Stomach smooth muscle (tissue), 2 donors: ENCODE data around the gene PSMB8.
A peak's percentile ranks its signal among the peaks of the same experiment; 100 is the strongest.
"Not testable (repeated sequence)": the region's sequence is repeated elsewhere in the genome, so short reads cannot be mapped to it uniquely, and the experiment has no call there.

ENCODE experiments used
- H3K27ac ChIP-seq: one replicate; pipeline ENCODE4 v1.7.0; 2013; ENCODE audit warnings: mild to moderate bottlenecking, low read length, inconsistent platforms
- H3K27me3 ChIP-seq, 2 donors: one replicate each; pipeline ENCODE4 v1.7.0; 2013; ENCODE audit warnings: low read length in 2 of 2; ENCODE audit not compliant: insufficient read depth in 2 of 2, control insufficient read depth in 1 of 2
- H3K36me3 ChIP-seq, 2 donors: one replicate each; pipeline ENCODE4 v1.7.0; 2013; ENCODE audit warnings: low read length in 2 of 2; ENCODE audit not compliant: control insufficient read depth in 2 of 2, insufficient read depth in 2 of 2
- H3K4me1 ChIP-seq: one replicate; pipeline ENCODE4 v1.7.0; 2013; ENCODE audit warnings: low read length; ENCODE audit not compliant: control insufficient read depth, insufficient read depth
- H3K4me3 ChIP-seq, 2 donors: one replicate each; pipeline ENCODE4 v1.7.0; 2013; ENCODE audit warnings: low read length in 2 of 2
- H3K9ac ChIP-seq, 2 donors: one replicate each; pipeline ENCODE4 v1.7.0; 2013; ENCODE audit warnings: low read length in 2 of 2, mild to moderate bottlenecking in 1 of 2
- H3K9me3 ChIP-seq, 2 donors: one replicate each; pipeline ENCODE4 v1.7.0; 2013; ENCODE audit warnings: low read length in 2 of 2; ENCODE audit not compliant: control insufficient read depth in 2 of 2
- donor health status: healthy.
- donor health status: Pancreatic carcinoma.

PSMB8 gene

DNA sequence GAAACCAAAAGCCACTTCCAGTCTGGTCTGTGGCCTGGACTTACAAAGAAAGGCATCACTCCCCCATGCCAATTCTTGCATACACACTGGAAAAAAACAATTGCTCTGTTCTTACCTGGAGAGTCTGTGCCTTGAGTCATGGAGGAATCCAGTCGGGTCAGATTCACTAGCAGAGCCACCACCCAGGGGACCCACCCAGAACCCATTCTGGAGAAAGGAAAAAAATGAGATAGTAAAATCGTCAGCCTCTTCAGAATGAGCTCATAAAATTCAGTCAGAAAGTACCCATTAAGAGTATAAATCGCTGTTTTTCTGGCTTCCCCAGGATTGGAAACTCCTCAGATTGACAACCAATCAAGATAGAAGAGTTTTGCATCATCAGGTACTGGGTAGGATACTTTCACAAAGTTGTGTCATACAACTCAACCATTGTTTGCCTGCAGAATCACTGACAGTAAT is 27.1 kb downstream of the PSMB8 start, which contains the start of gene HLA-DOB:
Gene HLA-DOB (minus strand): TSS at position 257 of the 459 bp plus-strand sequence. CDS start 51 bp downstream, at position 206.
- no peaks in the 10 kb centered on the region for H3K4me1 ChIP-seq
- no peak within 1 kb of the TSS for H3K9ac ChIP-seq
- H3K9me3 ChIP-seq: no peaks in the 10 kb centered on the region
- no peaks in the 10 kb centered on the region for H3K36me3 ChIP-seq
- peaks cover 0 to 2% of the 10 kb centered on the region in 2 donors for H3K27me3 ChIP-seq
- no peak within 1 kb of the TSS for H3K27ac ChIP-seq
- no peak within 1 kb of the TSS for H3K4me3 ChIP-seq

- Histone ChIP-seq H3K9ac (no peak overlapping the region), H3K36me3 (no peaks in the 10 kb centered on the region), H3K27ac (no peak overlapping the region), H3K27me3 (peaks cover 0 to 2% of the 10 kb centered on the region in 2 donors), H3K9me3 (no peaks in the 10 kb centered on the region), H3K4me1 (no peaks in the 10 kb centered on the region), H3K4me3 (no peak overlapping the region)
These were observed 27.9 kb downstream of the PSMB8 start for GRCh38 chr6:32815996-32816395.

DNA sequence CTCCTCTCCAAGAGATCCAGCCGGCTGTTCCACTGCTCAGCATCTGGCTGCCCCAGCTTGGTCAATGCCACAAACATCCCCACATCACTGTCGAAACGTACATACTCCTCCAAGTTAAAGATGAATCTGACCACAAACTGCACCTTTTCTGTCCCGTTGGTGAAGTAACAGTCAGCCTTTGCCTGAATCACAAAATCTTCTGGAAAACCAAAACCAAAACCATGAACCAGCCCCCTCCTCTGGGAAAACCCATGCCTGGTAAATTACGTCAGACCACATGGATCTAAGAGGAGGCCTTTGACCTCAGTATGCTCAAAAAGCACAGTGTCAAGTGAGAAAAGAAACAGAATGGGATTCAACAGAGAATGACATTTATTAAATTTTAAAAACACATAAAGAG is 28.7 kb downstream of the PSMB8 start:
- no peaks in the 10 kb centered on the region for H3K4me1 ChIP-seq
- H3K27me3 ChIP-seq: peaks cover 0 to 2% of the 10 kb centered on the region in 2 donors
- no peak overlapping the region for H3K9ac ChIP-seq
- no peaks in the 10 kb centered on the region for H3K9me3 ChIP-seq
- H3K4me3 ChIP-seq: peak overlapping the region in 1 of 2 donors; percentile 24
- H3K36me3 ChIP-seq: no peaks in the 10 kb centered on the region
- H3K27ac ChIP-seq: no peak overlapping the region

GRCh38 chr6:32814145-32814544 is 29.7 kb downstream of the PSMB8 start:
- H3K27ac ChIP-seq: no peak overlapping the region
- H3K4me3 ChIP-seq: no peak overlapping the region
- no peaks in the 10 kb centered on the region for H3K36me3 ChIP-seq
- no peaks in the 10 kb centered on the region for H3K4me1 ChIP-seq
- H3K27me3 ChIP-seq: peaks cover 0 to 2% of the 10 kb centered on the region in 2 donors
- H3K9me3 ChIP-seq: no peaks in the 10 kb centered on the region
- no peak overlapping the region for H3K9ac ChIP-seq

DNA sequence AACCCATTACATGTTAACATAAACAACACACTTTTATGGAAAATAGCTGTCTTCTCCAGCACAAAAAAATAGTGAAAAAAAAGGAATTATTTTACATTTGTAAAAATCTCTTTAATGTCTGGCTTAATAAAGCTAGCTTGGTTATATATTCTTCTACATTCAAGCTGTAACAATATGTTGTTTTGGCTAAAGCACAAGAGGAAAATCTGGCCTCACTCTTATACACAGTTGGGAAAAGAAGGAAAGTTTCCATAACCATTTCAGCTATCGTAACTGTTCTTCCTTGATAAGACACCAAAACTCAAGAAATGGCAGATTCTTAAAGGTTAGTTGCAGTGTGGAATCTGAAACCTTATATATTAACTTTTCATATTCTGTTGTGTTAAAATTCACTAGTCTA is 34.7 kb downstream of the PSMB8 start:
- H3K4me3 ChIP-seq: no peak overlapping the region
- H3K27me3 ChIP-seq: peaks cover 3 to 11% of the 10 kb centered on the region in 2 donors
- H3K4me1 ChIP-seq: no peaks in the 10 kb centered on the region
- no peaks in the 10 kb centered on the region for H3K36me3 ChIP-seq
- no peaks in the 10 kb centered on the region for H3K9me3 ChIP-seq
- H3K9ac ChIP-seq: no peak overlapping the region
- H3K27ac ChIP-seq: no peak overlapping the region

DNA sequence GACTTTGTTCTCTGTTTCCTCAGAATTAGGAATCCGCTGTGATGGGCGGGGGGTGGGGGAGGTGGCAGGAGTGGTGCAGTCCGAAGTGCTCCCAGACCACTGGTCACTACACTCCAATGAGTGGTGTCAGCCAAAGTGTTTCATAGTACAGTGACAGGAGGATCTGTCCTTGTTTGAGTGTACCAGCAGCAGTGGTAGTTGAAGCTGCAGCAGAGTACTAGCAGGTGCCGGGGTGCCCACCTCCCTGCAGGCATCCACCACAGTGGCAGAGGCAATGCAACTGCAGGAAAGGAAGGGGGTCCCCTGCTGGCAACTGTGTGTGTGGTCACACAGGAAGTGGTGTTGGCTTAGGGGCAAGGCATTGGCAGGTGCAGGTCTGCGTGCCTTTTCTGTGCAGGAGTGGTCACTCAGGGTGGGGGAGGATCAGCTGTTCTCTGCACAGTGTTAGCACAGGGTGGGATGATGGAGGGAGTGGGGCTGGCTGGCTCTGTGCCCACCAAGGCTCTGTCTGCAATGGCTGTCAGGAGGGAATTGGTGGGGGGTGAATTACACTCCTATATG is 36.7 kb downstream of the PSMB8 start:
- H3K9me3 ChIP-seq: no peaks in the 10 kb centered on the region
- peaks cover 3 to 13% of the 10 kb centered on the region in 2 donors for H3K27me3 ChIP-seq
- no peaks in the 10 kb centered on the region for H3K36me3 ChIP-seq
- no peak overlapping the region for H3K27ac ChIP-seq
- no peaks in the 10 kb centered on the region for H3K4me1 ChIP-seq
- H3K9ac ChIP-seq: no peak overlapping the region
- no peak overlapping the region for H3K4me3 ChIP-seq

DNA sequence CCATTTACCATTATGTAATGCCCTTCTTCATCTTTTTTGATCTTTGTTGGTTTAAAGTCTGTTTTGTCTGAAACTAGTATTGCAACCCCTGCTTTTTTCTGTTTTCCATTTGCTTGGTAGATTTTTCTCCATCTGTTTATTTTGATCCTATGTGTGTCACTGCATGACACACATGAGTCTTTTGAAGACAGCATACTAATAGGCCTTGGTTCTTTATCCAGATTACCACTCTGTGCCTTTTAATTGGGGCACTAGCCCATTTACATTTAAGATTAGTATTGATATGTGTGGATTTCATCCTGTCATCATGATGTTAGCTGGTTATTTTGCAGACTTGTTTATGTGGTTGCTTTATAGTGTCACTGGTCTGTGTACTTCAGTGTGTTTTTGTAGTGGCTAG is 38.4 kb downstream of the PSMB8 start:
- not testable (repeated sequence) for H3K4me1 ChIP-seq, H3K9me3 ChIP-seq, H3K27ac ChIP-seq, H3K4me3 ChIP-seq, H3K36me3 ChIP-seq, H3K9ac ChIP-seq
- peaks cover 3 to 13% of the 10 kb centered on the region in 2 donors for H3K27me3 ChIP-seq

DNA sequence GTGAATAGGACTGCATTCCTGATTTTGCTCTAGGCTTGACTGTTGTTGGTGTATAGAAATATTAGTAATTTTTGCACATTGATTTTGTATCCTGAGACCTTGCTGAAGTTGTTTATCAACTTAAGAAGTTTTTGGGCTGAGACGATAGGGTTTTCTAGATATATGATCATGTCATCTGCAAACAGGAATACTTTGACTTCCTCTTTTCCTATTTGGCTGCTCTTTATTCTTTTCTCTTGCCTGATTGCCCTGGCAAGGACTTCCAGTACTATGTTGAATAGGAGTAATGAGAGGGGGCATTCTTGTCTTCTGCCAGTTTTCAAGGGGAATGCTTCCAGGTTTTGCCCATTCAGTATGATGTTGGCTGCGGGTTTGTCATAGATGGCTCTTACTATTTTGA is 40.4 kb downstream of the PSMB8 start:
- H3K4me3 ChIP-seq: no peak overlapping the region
- no peak overlapping the region for H3K27ac ChIP-seq
- peaks cover 3 to 17% of the 10 kb centered on the region in 2 donors for H3K27me3 ChIP-seq
- no peaks in the 10 kb centered on the region for H3K4me1 ChIP-seq
- H3K36me3 ChIP-seq: no peaks in the 10 kb centered on the region
- H3K9ac ChIP-seq: no peak overlapping the region
- peaks cover 0 to 11% of the 10 kb centered on the region in 2 donors for H3K9me3 ChIP-seq

DNA sequence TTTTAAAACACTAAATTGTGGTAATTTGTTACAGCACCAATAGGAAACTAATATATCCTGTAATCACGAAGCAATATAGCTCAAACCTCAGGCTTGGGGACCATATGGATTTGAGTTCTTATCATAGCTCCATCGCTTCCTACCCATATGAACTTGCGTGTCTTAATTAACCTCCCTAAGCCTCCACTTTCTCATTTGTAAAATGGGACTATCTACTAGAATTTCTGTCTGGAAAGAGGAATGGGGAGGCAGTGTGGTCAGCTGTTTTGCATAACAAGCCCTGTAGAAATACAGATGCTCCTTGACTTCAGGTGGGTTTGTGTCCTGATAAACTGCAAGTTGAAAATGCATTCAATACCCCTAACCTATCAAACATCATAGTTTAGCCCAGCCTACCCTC is 44.1 kb downstream of the PSMB8 start:
- peaks cover 0 to 11% of the 10 kb centered on the region in 2 donors for H3K9me3 ChIP-seq
- H3K4me1 ChIP-seq: peaks cover 4% of the 10 kb centered on the region
- H3K36me3 ChIP-seq: no peaks in the 10 kb centered on the region
- peaks cover 4 to 13% of the 10 kb centered on the region in 2 donors for H3K27me3 ChIP-seq
- no peak overlapping the region for H3K9ac ChIP-seq
- H3K27ac ChIP-seq: no peak overlapping the region
- H3K4me3 ChIP-seq: no peak overlapping the region

DNA sequence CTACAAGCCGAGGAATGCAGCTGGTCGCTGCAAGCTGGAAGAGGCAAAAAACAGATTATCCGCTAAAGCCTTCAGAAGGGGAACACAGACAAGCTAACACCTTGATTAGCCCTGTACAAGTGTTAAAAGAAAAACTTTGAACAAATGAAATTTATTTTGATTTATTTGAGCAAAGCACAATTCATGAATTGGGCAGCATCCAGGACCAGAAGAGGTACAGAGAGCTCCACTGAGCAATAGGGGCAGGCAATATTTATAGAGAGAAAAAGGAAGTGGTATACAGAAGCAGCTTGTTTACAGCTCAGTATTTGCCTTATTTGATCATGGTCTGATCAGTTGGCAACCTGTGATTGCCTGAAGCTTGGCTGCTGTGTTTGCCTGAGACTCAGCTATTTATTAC is 44.7 kb downstream of the PSMB8 start:
- peaks cover 0 to 11% of the 10 kb centered on the region in 2 donors for H3K9me3 ChIP-seq
- no peak overlapping the region for H3K9ac ChIP-seq
- H3K27ac ChIP-seq: no peak overlapping the region
- H3K27me3 ChIP-seq: peaks cover 4 to 15% of the 10 kb centered on the region in 2 donors
- H3K4me3 ChIP-seq: no peak overlapping the region
- H3K4me1 ChIP-seq: peaks cover 4% of the 10 kb centered on the region
- no peaks in the 10 kb centered on the region for H3K36me3 ChIP-seq
